Liver (tissue), 9 donors: ENCODE data around the gene MIXL1. TPM values are rescaled to one million over a fixed set of nuclear protein-coding genes. Genes with fewer than 3 reads are reported as not detected.

ENCODE experiments used
- DNase-seq: peaks from one replicate; pipeline ENCODE4 v3.0.0-alpha.2; 2017; ENCODE audit warnings: low spot score
- H3K27ac ChIP-seq, 2 donors: one replicate each; pipeline ENCODE4 v1.7.0; 2013; ENCODE audit warnings: inconsistent platforms in 2 of 2, low read length in 2 of 2, control low read depth in 1 of 2, low read depth in 1 of 2, mild to moderate bottlenecking in 1 of 2
- H3K27me3 ChIP-seq, 4 donors: one replicate each; pipeline versions ENCODE4 v1.6.1 to v1.7.0; 2013; ENCODE audit warnings: low read length in 3 of 4, inconsistent platforms in 1 of 4, mild to moderate bottlenecking in 1 of 4, moderate library complexity in 1 of 4; ENCODE audit not compliant: control insufficient read depth in 4 of 4, insufficient read depth in 4 of 4
- H3K36me3 ChIP-seq, 4 donors: one replicate each; pipeline versions ENCODE4 v1.6.1 to v1.7.0; 2013; ENCODE audit warnings: low read length in 3 of 4, mild to moderate bottlenecking in 3 of 4, low read depth in 1 of 4, moderate library complexity in 1 of 4; ENCODE audit not compliant: control insufficient read depth in 4 of 4, insufficient read depth in 3 of 4
- H3K4me1 ChIP-seq, 4 donors: one replicate each; pipeline versions ENCODE4 v1.6.1 to v1.7.0; 2013; ENCODE audit warnings: low read length in 3 of 4, mild to moderate bottlenecking in 3 of 4, moderate library complexity in 1 of 4; ENCODE audit not compliant: control insufficient read depth in 4 of 4, insufficient read depth in 4 of 4
- H3K4me3 ChIP-seq, 3 donors: one replicate each; pipeline versions ENCODE4 v1.6.1 to v1.7.0; 2013; ENCODE audit warnings: low read length in 3 of 3, control low read depth in 1 of 3, low read depth in 1 of 3, mild to moderate bottlenecking in 1 of 3
- H3K9ac ChIP-seq, 2 donors: one replicate each; pipeline ENCODE4 v1.7.0; 2013; ENCODE audit warnings: low read length in 2 of 2, mild to moderate bottlenecking in 2 of 2, moderate library complexity in 2 of 2, control low read depth in 1 of 2, low read depth in 1 of 2
- H3K9me3 ChIP-seq, 4 donors: one replicate each; pipeline versions ENCODE4 v1.6.1 to v1.7.0; 2013; ENCODE audit warnings: low read length in 3 of 4; ENCODE audit not compliant: control insufficient read depth in 4 of 4
- ATF3 ChIP-seq: IDR thresholded peaks from 2 replicates; pipeline ENCODE4 v1.6.1; 2016; ENCODE audit warnings: antibody characterized with exemption
- CTCF ChIP-seq: fragments of 150-350 bp; IDR thresholded peaks from 2 replicates; pipeline ENCODE4 v1.5.1; 2017; ENCODE audit warnings: improper control_type of control experiment, low read depth, low read length; ENCODE audit not compliant: missing input control
- FOXA1 ChIP-seq: IDR thresholded peaks from 2 replicates; pipeline ENCODE4 v1.6.1; 2016; ENCODE audit warnings: antibody characterized with exemption
- FOXA2 ChIP-seq: IDR thresholded peaks from 2 replicates; pipeline ENCODE4 v1.6.1; 2016; ENCODE audit warnings: antibody characterized with exemption
- HNF4A ChIP-seq, 2 donors: conservative IDR thresholded peaks; 2 replicates each; pipeline ENCODE4 v1.6.1; 2016; ENCODE audit warnings: antibody characterized with exemption in 2 of 2, mild to moderate bottlenecking in 2 of 2
- HNF4G ChIP-seq: IDR thresholded peaks from 2 replicates; pipeline ENCODE4 v1.6.1; 2016; ENCODE audit warnings: antibody characterized with exemption
- JUND ChIP-seq, 2 donors: IDR thresholded peaks; 2 replicates each; pipeline ENCODE4 v1.6.1; 2016; ENCODE audit warnings: antibody characterized with exemption in 2 of 2
- NR2F2 ChIP-seq: IDR thresholded peaks from 2 replicates; pipeline ENCODE4 v1.6.1; 2016; ENCODE audit warnings: antibody characterized with exemption
- RAD21 ChIP-seq, 2 donors: IDR thresholded peaks; 2 replicates each; pipeline ENCODE4 v1.6.1; 2016; ENCODE audit warnings: antibody characterized with exemption in 2 of 2, mild to moderate bottlenecking in 2 of 2
- RXRA ChIP-seq, 2 donors: IDR thresholded peaks; 2 replicates each; pipeline ENCODE4 v1.6.1; 2017 to 2018; ENCODE audit warnings: antibody characterized with exemption in 2 of 2, mild to moderate bottlenecking in 1 of 2
- SP1 ChIP-seq: IDR thresholded peaks from 2 replicates; pipeline ENCODE4 v1.6.1; 2018; ENCODE audit warnings: antibody characterized with exemption, mild to moderate bottlenecking
- TAF1 ChIP-seq: conservative IDR thresholded peaks from 2 replicates; pipeline ENCODE4 v1.6.1; 2016; ENCODE audit warnings: antibody characterized with exemption, mild to moderate bottlenecking
- YY1 ChIP-seq: IDR thresholded peaks from 2 replicates; pipeline ENCODE4 v1.6.1; 2016; ENCODE audit warnings: antibody characterized with exemption, mild to moderate bottlenecking
- WGBS: extraction: QIAGEN DNeasy Blood & Tissue Kit; methylation state at CpG from one replicate; pipeline ENCODE4 v1.1.7; 2013; 5-methylcytosine and 5-hydroxymethylcytosine counted together
- polyA plus RNA-seq, 2 donors: library from polyadenylated mRNA; stranded (reverse) in 1 of 2; unstranded in 1 of 2; fragments of 200-250 nt in 1 of 2; fragments of >200 nt in 1 of 2; fragmentation: Nextera tagmentation in 1 of 2; extraction: Ambion mirVana in 1 of 2; gene quantifications; one replicate each; pipeline versions ENCODE4 v1.2.1 to v1.2.3, GENCODE V29; 2013 to 2015
- total RNA-seq, 2 donors: library from RNA; depleted of rRNA; stranded (reverse); fragments of >200 nt; gene quantifications; one replicate each; pipeline ENCODE4 v1.2.3, GENCODE V29; 2014
- TF ChIP-seq, protein P1 (sequence below): IDR thresholded peaks from 2 replicates; pipeline ENCODE4 v1.6.1; 2016; ENCODE audit warnings: antibody characterized with exemption
- TF ChIP-seq, protein P2 (sequence below): IDR thresholded peaks from 2 replicates; pipeline ENCODE4 v1.6.1; 2016; ENCODE audit warnings: antibody characterized with exemption, mild to moderate bottlenecking
- donor health status: healthy.
- donor health status: healthy.
- donor health status: healthy.
- donor health status: healthy.
- donor health status: healthy.

MIXL1 gene
- total and polyA plus RNA-seq, 4 donors = 0.05 TPM; not detected in 3

GRCh38 chr1:226216056-226216455 lies 7.4 kb upstream of the MIXL1 start:
- H3K9me3 ChIP-seq = no peaks in the 10 kb centered on the region
- no peaks in the 10 kb centered on the region for H3K4me1 ChIP-seq
- WGBS = 64% methylated on average over 5 of the region's 5 CpGs
- no peak overlapping the region for H3K9ac ChIP-seq
- no peak overlapping the region for H3K4me3 ChIP-seq
- DNase-seq = no peak
- no peak overlapping the region for H3K27ac ChIP-seq
- H3K27me3 ChIP-seq = no peaks in the 10 kb centered on the region
- TF ChIP-seq RAD21 (IDR thresholded peaks at IDR 0.05) (no peak), FOXA1 (no peak), SP1 (no peak), YY1 (no peak), RXRA (IDR thresholded peaks at IDR 0.05) (no peak), NR2F2 (no peak), JUND (IDR thresholded peaks at IDR 0.05) (no peak), FOXA2 (no peak), ATF3 (no peak), TAF1 (no peak), HNF4A (conservative IDR thresholded peaks at IDR 0.05) (no peak), HNF4G (no peak)
- TF ChIP-seq, protein P1, sequence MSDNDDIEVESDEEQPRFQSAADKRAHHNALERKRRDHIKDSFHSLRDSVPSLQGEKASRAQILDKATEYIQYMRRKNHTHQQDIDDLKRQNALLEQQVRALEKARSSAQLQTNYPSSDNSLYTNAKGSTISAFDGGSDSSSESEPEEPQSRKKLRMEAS = no peak
- TF ChIP-seq, protein P2, sequence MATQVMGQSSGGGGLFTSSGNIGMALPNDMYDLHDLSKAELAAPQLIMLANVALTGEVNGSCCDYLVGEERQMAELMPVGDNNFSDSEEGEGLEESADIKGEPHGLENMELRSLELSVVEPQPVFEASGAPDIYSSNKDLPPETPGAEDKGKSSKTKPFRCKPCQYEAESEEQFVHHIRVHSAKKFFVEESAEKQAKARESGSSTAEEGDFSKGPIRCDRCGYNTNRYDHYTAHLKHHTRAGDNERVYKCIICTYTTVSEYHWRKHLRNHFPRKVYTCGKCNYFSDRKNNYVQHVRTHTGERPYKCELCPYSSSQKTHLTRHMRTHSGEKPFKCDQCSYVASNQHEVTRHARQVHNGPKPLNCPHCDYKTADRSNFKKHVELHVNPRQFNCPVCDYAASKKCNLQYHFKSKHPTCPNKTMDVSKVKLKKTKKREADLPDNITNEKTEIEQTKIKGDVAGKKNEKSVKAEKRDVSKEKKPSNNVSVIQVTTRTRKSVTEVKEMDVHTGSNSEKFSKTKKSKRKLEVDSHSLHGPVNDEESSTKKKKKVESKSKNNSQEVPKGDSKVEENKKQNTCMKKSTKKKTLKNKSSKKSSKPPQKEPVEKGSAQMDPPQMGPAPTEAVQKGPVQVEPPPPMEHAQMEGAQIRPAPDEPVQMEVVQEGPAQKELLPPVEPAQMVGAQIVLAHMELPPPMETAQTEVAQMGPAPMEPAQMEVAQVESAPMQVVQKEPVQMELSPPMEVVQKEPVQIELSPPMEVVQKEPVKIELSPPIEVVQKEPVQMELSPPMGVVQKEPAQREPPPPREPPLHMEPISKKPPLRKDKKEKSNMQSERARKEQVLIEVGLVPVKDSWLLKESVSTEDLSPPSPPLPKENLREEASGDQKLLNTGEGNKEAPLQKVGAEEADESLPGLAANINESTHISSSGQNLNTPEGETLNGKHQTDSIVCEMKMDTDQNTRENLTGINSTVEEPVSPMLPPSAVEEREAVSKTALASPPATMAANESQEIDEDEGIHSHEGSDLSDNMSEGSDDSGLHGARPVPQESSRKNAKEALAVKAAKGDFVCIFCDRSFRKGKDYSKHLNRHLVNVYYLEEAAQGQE = no peak
- H3K36me3 ChIP-seq = no peaks in the 10 kb centered on the region

GRCh38 chr1:226217273-226217672 lies 6.2 kb upstream of the MIXL1 start:
- no peak overlapping the region for H3K4me3 ChIP-seq
- no peak overlapping the region for H3K9ac ChIP-seq
- no peak overlapping the region for H3K27ac ChIP-seq
- no peak for DNase-seq
- no peaks in the 10 kb centered on the region for H3K4me1 ChIP-seq
- H3K36me3 ChIP-seq = no peaks in the 10 kb centered on the region
- no peak for TF ChIP-seq CTCF
- TF ChIP-seq SP1 = no peak
- no peak for TF ChIP-seq TAF1
- TF ChIP-seq FOXA1 = no peak
- no peak for TF ChIP-seq HNF4A (conservative IDR thresholded peaks at IDR 0.05)
- TF ChIP-seq RXRA (IDR thresholded peaks at IDR 0.05) = no peak
- H3K9me3 ChIP-seq = no peaks in the 10 kb centered on the region
- 69% methylated on average over 10 of the region's 10 CpGs for WGBS
- H3K27me3 ChIP-seq = no peaks in the 10 kb centered on the region
